AG09319 (cell line): Measurements from ENCODE around the gene HSD17B14.
"Not testable (repeated sequence)": the region's sequence is repeated elsewhere in the genome, so short reads cannot be mapped to it uniquely, and the experiment has no call there.

Source experiments
- DNase-seq: peaks from one replicate; pipeline ENCODE4 v3.0.0-alpha.2; 2010; ENCODE audit warnings: low read depth; ENCODE audit errors: extremely low read depth
- TF ChIP-seq, protein P1 (sequence below): IDR thresholded peaks from 2 replicates; pipeline ENCODE4 v1.5.1; 2011; ENCODE audit warnings: low read depth, mild to moderate bottlenecking, inconsistent platforms, low read length, moderate library complexity

Gene HSD17B14

GRCh38 chr19:48836089-48837017 lies at the start of gene HSD17B14:
HSD17B14 (minus strand) TSS chr19:48836491; CDS start chr19:48836411, 80 bp downstream.
- TF ChIP-seq, protein P1, sequence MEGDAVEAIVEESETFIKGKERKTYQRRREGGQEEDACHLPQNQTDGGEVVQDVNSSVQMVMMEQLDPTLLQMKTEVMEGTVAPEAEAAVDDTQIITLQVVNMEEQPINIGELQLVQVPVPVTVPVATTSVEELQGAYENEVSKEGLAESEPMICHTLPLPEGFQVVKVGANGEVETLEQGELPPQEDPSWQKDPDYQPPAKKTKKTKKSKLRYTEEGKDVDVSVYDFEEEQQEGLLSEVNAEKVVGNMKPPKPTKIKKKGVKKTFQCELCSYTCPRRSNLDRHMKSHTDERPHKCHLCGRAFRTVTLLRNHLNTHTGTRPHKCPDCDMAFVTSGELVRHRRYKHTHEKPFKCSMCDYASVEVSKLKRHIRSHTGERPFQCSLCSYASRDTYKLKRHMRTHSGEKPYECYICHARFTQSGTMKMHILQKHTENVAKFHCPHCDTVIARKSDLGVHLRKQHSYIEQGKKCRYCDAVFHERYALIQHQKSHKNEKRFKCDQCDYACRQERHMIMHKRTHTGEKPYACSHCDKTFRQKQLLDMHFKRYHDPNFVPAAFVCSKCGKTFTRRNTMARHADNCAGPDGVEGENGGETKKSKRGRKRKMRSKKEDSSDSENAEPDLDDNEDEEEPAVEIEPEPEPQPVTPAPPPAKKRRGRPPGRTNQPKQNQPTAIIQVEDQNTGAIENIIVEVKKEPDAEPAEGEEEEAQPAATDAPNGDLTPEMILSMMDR = no peak
- no peak for DNase-seq

- TF ChIP-seq, protein P1 = no peak
- no peak for DNase-seq
Observed at GRCh38 chr19:48883726-48884125, 47.4 kb upstream of the HSD17B14 start.

DNA sequence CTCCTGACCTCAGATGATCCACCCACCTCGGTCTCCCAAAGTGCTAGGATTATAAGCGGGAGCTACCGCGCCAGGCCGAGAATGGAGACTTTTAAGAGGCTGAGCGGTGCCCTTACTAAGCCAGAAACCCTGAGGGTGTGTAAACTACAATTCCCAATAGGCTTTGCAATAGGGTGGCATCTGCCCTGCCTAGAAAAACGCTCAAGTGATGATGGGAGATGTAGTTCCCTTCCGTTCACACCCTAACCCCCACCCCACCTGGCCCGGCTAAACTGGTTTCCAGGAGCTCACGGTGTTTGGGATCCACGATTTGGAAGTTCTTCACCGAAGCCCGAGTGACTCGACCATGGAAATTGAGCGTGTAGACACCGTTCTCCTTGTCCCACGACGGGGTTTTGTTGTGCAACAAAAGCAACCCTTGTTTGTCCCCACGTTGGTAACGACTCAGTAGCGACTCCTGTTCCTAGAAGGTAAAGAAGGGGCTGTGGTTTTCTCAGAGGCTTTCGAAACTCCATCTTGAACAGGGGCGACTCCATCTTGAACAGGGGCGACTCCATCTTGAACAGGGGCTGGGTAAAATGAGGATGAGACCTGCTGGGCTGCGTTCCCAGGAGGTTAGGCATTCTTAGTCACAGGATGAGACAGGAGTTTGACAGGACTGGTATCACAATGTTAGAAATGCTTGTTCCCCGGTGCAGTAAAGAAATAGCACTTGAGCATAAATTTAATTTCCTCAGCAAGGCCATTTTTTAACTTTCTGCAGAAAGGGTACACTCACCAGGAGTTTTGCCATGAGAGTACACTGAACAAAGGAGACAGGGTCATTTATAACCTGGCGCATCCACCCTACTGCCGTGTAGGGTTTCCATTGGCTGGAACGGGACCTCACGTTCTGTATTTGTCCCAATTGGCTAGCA lies 45.7 kb upstream of the HSD17B14 start:
- no peak for DNase-seq
- TF ChIP-seq, protein P1 = no peak

GRCh38 chr19:48879696-48880095 lies 43.4 kb upstream of the HSD17B14 start:
- not testable (repeated sequence) for DNase-seq

- no peak for DNase-seq
- TF ChIP-seq, protein P1 = no peak
Observed at GRCh38 chr19:48879025-48879637, 42.8 kb upstream of the HSD17B14 start.

DNA sequence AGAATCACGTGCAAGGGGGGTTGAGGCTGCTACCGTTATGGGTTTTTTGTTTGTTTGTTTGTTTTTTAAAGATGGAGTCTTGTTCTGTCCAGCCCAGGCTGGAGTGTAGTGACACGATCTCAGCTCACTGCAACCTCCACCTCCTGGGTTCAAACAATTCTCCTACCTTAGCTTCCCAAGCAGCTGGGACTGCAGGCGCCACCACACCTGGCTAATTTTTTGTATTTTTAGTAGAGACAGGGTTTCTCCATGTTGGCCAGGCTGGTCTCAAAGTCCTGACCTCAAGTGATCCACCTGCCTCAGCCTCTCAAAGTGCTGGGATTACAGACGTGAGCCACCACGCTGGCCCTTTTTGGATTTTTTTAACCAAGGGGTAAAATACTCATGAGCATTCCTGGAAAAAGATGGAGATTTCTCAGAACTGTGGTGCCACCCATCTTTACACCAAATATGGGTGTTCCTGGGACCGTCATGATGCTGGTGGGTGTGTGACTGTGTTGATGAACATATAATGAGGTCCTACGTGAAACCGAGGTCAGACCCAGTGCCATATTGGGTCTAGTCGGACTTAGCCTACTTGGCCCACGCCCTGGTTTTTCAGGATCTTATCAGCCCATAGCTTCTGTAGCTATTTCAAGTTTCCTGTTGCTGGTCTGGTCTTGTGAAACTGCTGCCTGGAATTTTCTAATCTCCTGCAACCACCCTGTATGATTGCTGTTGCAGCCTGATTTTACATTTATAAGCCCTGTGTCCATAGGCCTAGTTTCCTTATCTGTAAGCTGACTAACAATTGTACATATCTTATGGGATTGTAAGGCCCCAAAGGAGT lies 42.1 kb upstream of the HSD17B14 start:
- TF ChIP-seq, protein P1 = no peak
- no peak for DNase-seq

DNA sequence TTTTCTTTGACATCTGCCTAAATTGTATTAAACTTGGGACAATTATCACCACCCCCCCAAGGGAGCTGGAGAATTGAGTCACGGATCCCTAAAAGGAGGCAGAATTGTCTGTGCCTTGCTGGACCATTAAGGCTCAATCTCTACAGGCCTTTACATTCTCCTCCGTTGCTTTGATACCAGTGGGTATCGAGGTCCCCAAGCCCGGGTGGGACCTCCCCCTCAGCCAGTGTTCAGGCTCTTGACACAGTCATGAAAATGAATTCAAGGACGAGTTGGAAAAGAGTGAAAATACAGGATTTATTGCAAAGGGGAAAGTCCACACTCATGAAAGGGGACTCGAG lies 41.5 kb upstream of the HSD17B14 start:
- DNase-seq = no peak
- TF ChIP-seq, protein P1 = no peak

DNA sequence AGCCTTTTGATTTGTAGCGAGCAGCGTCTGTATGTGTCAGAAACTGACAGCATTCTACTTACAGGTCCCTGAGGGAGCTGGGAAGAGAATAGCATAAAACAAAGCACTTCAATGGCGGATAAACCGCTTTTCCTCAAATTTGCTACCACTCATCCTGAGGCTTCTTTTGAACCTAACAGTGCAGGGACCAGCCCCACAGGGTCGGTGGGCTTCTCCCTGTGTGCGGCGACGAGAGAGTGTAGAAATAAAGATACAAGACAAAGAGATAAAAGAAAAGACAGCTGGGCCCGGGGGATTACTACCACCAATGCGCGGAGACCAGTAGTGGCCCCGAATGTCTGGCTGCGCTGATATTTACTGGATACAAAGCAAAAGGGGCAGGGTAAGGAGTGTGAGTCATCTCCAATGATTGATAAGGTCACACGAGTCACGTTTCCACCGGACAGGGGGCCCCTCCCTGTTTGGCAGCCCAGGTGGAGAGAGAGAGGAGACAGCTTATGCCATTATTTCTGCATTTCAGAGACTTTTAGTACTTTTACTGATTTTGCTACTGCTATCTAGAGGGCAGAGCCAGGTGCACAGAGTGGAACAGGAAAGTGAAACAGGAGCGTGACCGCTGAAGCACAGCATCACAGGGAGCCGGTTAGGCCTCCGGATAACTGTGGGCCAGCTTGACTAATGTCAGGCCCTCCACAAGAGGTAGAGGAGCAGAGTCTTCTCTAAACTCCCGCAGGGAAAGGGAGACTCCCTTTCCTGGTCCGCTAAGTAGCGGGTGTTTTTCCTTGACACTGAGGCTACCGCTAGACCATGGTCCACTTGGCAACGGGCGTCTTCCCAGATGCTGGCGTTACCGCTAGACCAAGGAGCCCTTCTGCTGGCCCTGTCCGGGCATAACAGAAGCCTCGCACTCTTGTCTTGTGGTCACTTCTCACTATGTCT lies 40.0 kb upstream of the HSD17B14 start:
- DNase-seq = not testable (repeated sequence)
